NCI-H345 (cell line): ENCODE results near the gene C1orf74.

ENCODE experiments used
- DNase-seq: peaks from one replicate; lab custom pipeline; 2025; lab: John Stamatoyannopoulos, UW

C1orf74 gene

GRCh38 chr1:209770636-209771415 is 13.5 kb downstream of the C1orf74 start:
- DNase-seq, result no peak

- no peak for DNase-seq
These were observed 14.4 kb downstream of the C1orf74 start for GRCh38 chr1:209769971-209770370.

- DNase-seq, result no peak
These were observed 15.0 kb downstream of the C1orf74 start for GRCh38 chr1:209769171-209769904.

- no peak for DNase-seq
These were observed 16.0 kb downstream of the C1orf74 start for GRCh38 chr1:209768354-209768774.

GRCh38 chr1:209767706-209768105 is 16.7 kb downstream of the C1orf74 start:
- DNase-seq, result no peak

GRCh38 chr1:209767096-209767495 is 17.3 kb downstream of the C1orf74 start:
- no peak for DNase-seq

- DNase-seq, result no peak
These were observed 18.3 kb downstream of the C1orf74 start for GRCh38 chr1:209766051-209766450.

GRCh38 chr1:209761011-209761635 is 23.2 kb downstream of the C1orf74 start:
- DNase-seq, result no peak

- DNase-seq, result no peak
These were observed 24.5 kb downstream of the C1orf74 start for GRCh38 chr1:209759829-209760359.

GRCh38 chr1:209758400-209758799 is 26.0 kb downstream of the C1orf74 start:
- no peak for DNase-seq

- DNase-seq, result no peak
These were observed 27.5 kb downstream of the C1orf74 start for GRCh38 chr1:209756615-209757445.

- no peak for DNase-seq
These were observed 28.3 kb downstream of the C1orf74 start, which contains the start of gene TRAF3IP3 for GRCh38 chr1:209755926-209756614. Gene TRAF3IP3 (plus strand): TSS chr1:209756053. CDS start chr1:209760040, 3,987 bp downstream.

GRCh38 chr1:209755256-209755655 is 29.1 kb downstream of the C1orf74 start:
- no peak for DNase-seq

GRCh38 chr1:209752890-209753289 is 31.5 kb downstream of the C1orf74 start:
- DNase-seq, result no peak

GRCh38 chr1:209751627-209752231 is 32.6 kb downstream of the C1orf74 start:
- no peak for DNase-seq

- no peak for DNase-seq
These were observed 34.6 kb downstream of the C1orf74 start for GRCh38 chr1:209749670-209750323.

GRCh38 chr1:209749205-209749604 is 35.2 kb downstream of the C1orf74 start:
- no peak for DNase-seq

- no peak for DNase-seq
These were observed 35.7 kb downstream of the C1orf74 start for GRCh38 chr1:209748620-209749019.

- no peak for DNase-seq
These were observed 36.6 kb downstream of the C1orf74 start for GRCh38 chr1:209747580-209748262.
